H1 (cell line): ENCODE data around the gene GAP43. TPM values are rescaled to one million over a fixed set of nuclear protein-coding genes. Genes with fewer than 3 reads are reported as not detected.

Source experiments
- CTCF ChIA-PET: fragments of 300-600 bp; sonication (Branson Sonifier 250); formaldehyde crosslinking; loops from one replicate; lab custom pipeline; 2021; ENCODE audit not compliant: partially characterized antibody; lab: Charles Lee
- POLR2A ChIA-PET: fragments of 300-600 bp; sonication (Branson Sonifier 250); formaldehyde crosslinking; loops from one replicate; lab custom pipeline; 2021; ENCODE audit warnings: inconsistent platforms; ENCODE audit not compliant: partially characterized antibody; lab: Charles Lee
- DNase-seq, 2 experiments: peaks; one replicate each; pipeline versions ENCODE4 v3.0.0 to v3.0.0-alpha.2; 2010 to 2022; ENCODE audit warnings: low spot score in 2 of 2, low read depth in 1 of 2, mixed read lengths in 1 of 2
- FAIRE-seq: peaks from 2 replicates; lab custom pipeline; 2011; peaks lifted over from hg19 to GRCh38; lab: Jason Lieb, UNC
- H2AFZ ChIP-seq: 2 replicates; pipeline ENCODE4 v1.8.1; 2012; ENCODE audit warnings: low read length, inconsistent platforms
- H2AK5ac ChIP-seq: 2 replicates; pipeline ENCODE4 v1.6.1; 2013; ENCODE audit warnings: low read depth, low read length
- H2BK120ac ChIP-seq: replicated peaks from 2 replicates; pipeline ENCODE3; 2013; ENCODE audit warnings: low read depth, low read length, inconsistent platforms
- H2BK12ac ChIP-seq: 2 replicates; pipeline ENCODE4 v1.6.1; 2013; ENCODE audit warnings: low read depth, low read length
- H2BK15ac ChIP-seq: 2 replicates; pipeline ENCODE4 v1.6.1; 2013; ENCODE audit warnings: low read length
- H2BK20ac ChIP-seq: 2 replicates; pipeline ENCODE4 v1.6.1; 2013; ENCODE audit warnings: low read length
- H2BK5ac ChIP-seq: 2 replicates; pipeline ENCODE4 v1.6.1; 2013; ENCODE audit warnings: low read depth, low read length
- H3K14ac ChIP-seq: 2 replicates; pipeline ENCODE4 v1.6.1; 2013; ENCODE audit warnings: inconsistent platforms; ENCODE audit not compliant: insufficient read length
- H3K18ac ChIP-seq: 2 replicates; pipeline ENCODE4 v1.6.1; 2013; ENCODE audit warnings: low read length; ENCODE audit errors: extremely low read depth
- H3K23ac ChIP-seq: 2 replicates; pipeline ENCODE4 v1.6.1; 2013; ENCODE audit warnings: inconsistent platforms; ENCODE audit not compliant: insufficient read length
- H3K23me2 ChIP-seq: 2 replicates; pipeline ENCODE4 v1.6.1; 2013; ENCODE audit warnings: low read depth, low read length
- H3K27ac ChIP-seq: 2 replicates; pipeline ENCODE4 v1.6.1; 2011; ENCODE audit warnings: low read depth, low read length, inconsistent platforms
- H3K27me3 ChIP-seq, 4 experiments: replicated peaks in 1 of 4; 1 replicate in 1 of 4; 2 replicates in 3 of 4; pipeline versions ENCODE4 v1.6.1 to v1.8.1; 2011 to 2013; ENCODE audit warnings: low read length in 3 of 4, mild to moderate bottlenecking in 3 of 4, inconsistent platforms in 2 of 4, mixed read lengths in 2 of 4, moderate library complexity in 1 of 4; ENCODE audit not compliant: control insufficient read depth in 3 of 4, insufficient read depth in 3 of 4; ENCODE audit errors: extremely low read depth in 1 of 4
- H3K36me3 ChIP-seq, 4 experiments: 2 replicates each; pipeline versions ENCODE4 v1.6.1 to v1.8.1; 2011 to 2013; ENCODE audit warnings: mild to moderate bottlenecking in 4 of 4, low read length in 3 of 4, moderate library complexity in 2 of 4, control low read depth in 1 of 4, inconsistent platforms in 1 of 4; ENCODE audit not compliant: insufficient read depth in 4 of 4, control insufficient read depth in 2 of 4
- H3K4ac ChIP-seq: replicated peaks from 2 replicates; pipeline ENCODE3; 2013; ENCODE audit warnings: low read length, low read depth, mixed read lengths, inconsistent platforms; ENCODE audit not compliant: insufficient read length
- H3K4me1 ChIP-seq, 4 experiments: replicated peaks in 1 of 4; 1 replicate in 1 of 4; 2 replicates in 3 of 4; pipeline versions ENCODE4 v1.6.1 to v1.8.1; 2011 to 2013; ENCODE audit warnings: low read length in 3 of 4, inconsistent platforms in 2 of 4, mixed read lengths in 1 of 4; ENCODE audit not compliant: insufficient read depth in 4 of 4, control insufficient read depth in 3 of 4
- H3K4me2 ChIP-seq, 2 experiments: 2 replicates each; pipeline versions ENCODE4 v1.6.1 to v1.8.1; 2011 to 2013; ENCODE audit warnings: low read depth in 2 of 2, low read length in 2 of 2, control low read depth in 1 of 2, inconsistent platforms in 1 of 2, mild to moderate bottlenecking in 1 of 2; ENCODE audit not compliant: insufficient read depth in 1 of 2
- H3K4me3 ChIP-seq, 4 experiments: fragments of 200-600, 300-600 bp in 1 of 4; sonication (generic), shearing (Covaris generic), sonication (Bioruptor Twin) in 1 of 4; 2 replicates each; pipeline versions ENCODE4 v1.5.1 to v1.8.1; 2011 to 2016; ENCODE audit warnings: low read length in 4 of 4, low read depth in 3 of 4, control low read depth in 2 of 4, inconsistent platforms in 2 of 4, mild to moderate bottlenecking in 2 of 4, mixed read lengths in 1 of 4, moderate library complexity in 1 of 4; ENCODE audit not compliant: insufficient read depth in 2 of 4; ENCODE audit errors: extremely low read depth in 1 of 4
- H3K56ac ChIP-seq: replicated peaks from 2 replicates; pipeline ENCODE3; 2013; ENCODE audit warnings: low read depth, mild to moderate bottlenecking, mixed read lengths, low read length, inconsistent platforms; ENCODE audit not compliant: insufficient read length
- H3K79me1 ChIP-seq: 2 replicates; pipeline ENCODE4 v1.6.1; 2013; ENCODE audit warnings: low read depth, low read length, control low read depth
- H3K79me2 ChIP-seq, 2 experiments: 2 replicates each; pipeline versions ENCODE4 v1.6.1 to v1.8.1; 2012 to 2013; ENCODE audit warnings: low read length in 2 of 2, mild to moderate bottlenecking in 2 of 2, inconsistent platforms in 1 of 2; ENCODE audit not compliant: insufficient read depth in 2 of 2, control insufficient read depth in 1 of 2
- H3K9ac ChIP-seq, 4 experiments: replicated peaks in 1 of 4; 1 replicate in 1 of 4; 2 replicates in 3 of 4; pipeline versions ENCODE4 v1.6.1 to v1.8.1; 2011 to 2013; ENCODE audit warnings: low read depth in 3 of 4, low read length in 3 of 4, control low read depth in 2 of 4, mild to moderate bottlenecking in 2 of 4, moderate library complexity in 2 of 4, inconsistent platforms in 1 of 4; ENCODE audit errors: extremely low read depth in 1 of 4
- H3K9me3 ChIP-seq, 2 experiments: 2 replicates each; pipeline versions ENCODE4 v1.6.1 to v1.8.1; 2012 to 2013; ENCODE audit warnings: mild to moderate bottlenecking in 2 of 2, moderate library complexity in 2 of 2, control low read depth in 1 of 2, inconsistent platforms in 1 of 2, low read depth in 1 of 2, low read length in 1 of 2, mixed read lengths in 1 of 2; ENCODE audit not compliant: insufficient read depth in 2 of 2
- H4K20me1 ChIP-seq, 2 experiments: replicated peaks in 1 of 2; 2 replicates each; pipeline versions ENCODE3 to v1.8.1; 2011 to 2013; ENCODE audit warnings: inconsistent platforms in 2 of 2, low read length in 2 of 2, mild to moderate bottlenecking in 1 of 2; ENCODE audit not compliant: insufficient read depth in 2 of 2, control insufficient read depth in 1 of 2
- H4K5ac ChIP-seq: 2 replicates; pipeline ENCODE4 v1.6.1; 2013; ENCODE audit warnings: low read length, low read depth, mixed read lengths, inconsistent platforms; ENCODE audit not compliant: insufficient read length
- H4K8ac ChIP-seq: 2 replicates; pipeline ENCODE4 v1.8.0; 2013; ENCODE audit warnings: mild to moderate bottlenecking, moderate library complexity, low read length, inconsistent platforms; ENCODE audit not compliant: insufficient read depth; ENCODE audit errors: extremely low read depth
- H4K91ac ChIP-seq: replicated peaks from 2 replicates; pipeline ENCODE3; 2013; ENCODE audit warnings: low read length, mixed read lengths, inconsistent platforms; ENCODE audit not compliant: insufficient read length
- JUN ChIP-seq: IDR thresholded peaks from 2 replicates; pipeline ENCODE4 v1.6.1; 2011; ENCODE audit warnings: low read depth, mild to moderate bottlenecking, improper control_type of control experiment, low read length
- RXRA ChIP-seq: IDR thresholded peaks from 2 replicates; pipeline ENCODE4 v1.6.1; 2011; ENCODE audit warnings: low read depth, mild to moderate bottlenecking, low read length, moderate library complexity; ENCODE audit not compliant: insufficient read depth
- WGBS, 2 experiments: shearing (Covaris generic) in 1 of 2; methylation state at CpG; one replicate each; pipeline versions ENCODE4 v1.1.6 to v1.1.7; 2013 to 2015; ENCODE audit warnings: low lambda C conversion rate in 2 of 2, mixed read lengths in 2 of 2, inconsistent platforms in 1 of 2, low coverage in 1 of 2, missing lambda C conversion rate in 1 of 2; ENCODE audit not compliant: insufficient replicate concordance in 2 of 2, insufficient coverage in 1 of 2, insufficient read length in 1 of 2; ENCODE audit errors: extremely low coverage in 1 of 2, missing lambda C conversion rate in 1 of 2; 5-methylcytosine and 5-hydroxymethylcytosine counted together
- polyA plus RNA-seq, 7 experiments: library from polyadenylated mRNA; depleted of rRNA in 3 of 7; stranded (reverse) in 5 of 7; unstranded in 2 of 7; fragments of >200 nt in 5 of 7; fragments of 200-250 nt in 2 of 7; gene quantifications; 1 replicate in 5 of 7; 2 replicates in 1 of 7; 4 replicates in 1 of 7; pipeline versions ENCODE4 v1.2.1 to v1.2.3, GENCODE V29; 2011 to 2013; ENCODE audit warnings: missing spikeins in 2 of 7, mixed read lengths in 2 of 7
- total RNA-seq: library from RNA; stranded (reverse); fragmentation: NEBNext Ultra II Directional; extraction: Animal tissue kit (Norgen Biotek cat#: 25700); gene quantifications from 2 replicates; pipeline ENCODE4 v1.2.1, GENCODE V29; 2021

Gene GAP43
- total and polyA plus RNA-seq, 2 of the 8 experiments (the other 6 are each of a cell fraction or from before 2014, with no cell fraction given): 11.2 to 21.9 TPM

- H2BK15ac ChIP-seq: no peak overlapping the region
- no peak overlapping the region for H2BK5ac ChIP-seq
- TF ChIP-seq RXRA: no peak
- no peak for TF ChIP-seq JUN
- 0 out of 2 replicates have a peak, but pooled peaks cover 2% of the 10 kb centered on the region for H3K79me1 ChIP-seq
- no peak overlapping the region for H3K4me2 ChIP-seq
- H3K4ac ChIP-seq: no peak overlapping the region
- no peak overlapping the region for H2AK5ac ChIP-seq
- DNase-seq (no peak), FAIRE-seq (no peak)
- H3K79me2 ChIP-seq: peaks cover 0 to 11% of the 10 kb centered on the region in 2 experiments; a peak in 1 of 4 replicates
- no peak overlapping the region for H2BK12ac ChIP-seq
- WGBS, 2 experiments: 85% methylated on average over 1 of the region's 1 CpG; no CpG with 5 or more reads in 1 of the 2 experiments
- no peaks in the 10 kb centered on the region for H4K20me1 ChIP-seq
- H4K91ac ChIP-seq: no peak overlapping the region
- CTCF ChIA-PET: interaction anchor here (0.9 to 1.5 kb wide), 2 partner anchors 61 to 190 kb away, joined by 3 to 4 read pairs; no protein-coding TSS in a partner anchor
- no peaks in the 10 kb centered on the region for H3K36me3 ChIP-seq
- H3K56ac ChIP-seq: no peak overlapping the region
- no peak overlapping the region for H4K8ac ChIP-seq
- H3K27me3 ChIP-seq: peaks cover 0 to 6% (median 2%) of the 10 kb centered on the region in 4 experiments; a peak in 2 of 7 replicates
- no peak overlapping the region for H3K27ac ChIP-seq
- peaks cover 20% of the 10 kb centered on the region for H3K23me2 ChIP-seq
- H2BK20ac ChIP-seq: no peak overlapping the region
- no peak overlapping the region for H3K14ac ChIP-seq
- H3K9me3 ChIP-seq: no peaks in the 10 kb centered on the region
- H3K9ac ChIP-seq: no peak overlapping the region
- H3K4me3 ChIP-seq: no peak overlapping the region
- no peak overlapping the region for H2BK120ac ChIP-seq
- no peak overlapping the region for H4K5ac ChIP-seq
- no peak overlapping the region for H3K18ac ChIP-seq
- POLR2A ChIA-PET: interaction anchor here (1.5 kb wide), 1 partner anchor 31 kb away, joined by 5 read pairs; no protein-coding TSS in a partner anchor
- H3K4me1 ChIP-seq: peaks cover 1 to 19% (median 11%) of the 10 kb centered on the region in 4 experiments; a peak in 6 of 7 replicates
- H2AFZ ChIP-seq: no peak overlapping the region
- H3K23ac ChIP-seq: no peak overlapping the region
Measured at GRCh38 chr3:115628075-115628412, 4.7 kb downstream of the GAP43 start.
